Psoas muscle (tissue), 8 donors: ENCODE data around the gene RAF1. TPM values are rescaled to one million over a fixed set of nuclear protein-coding genes. Genes with fewer than 3 reads are reported as not detected.
A peak's percentile ranks its signal among the peaks of the same experiment; 100 is the strongest.

Source experiments
- ATAC-seq, 4 donors: fragments of 200-7000 bp; cut with Tn5 transposase; one replicate each; pipeline ENCODE4 v1.9.1; 2020; ENCODE audit warnings: moderate library complexity in 3 of 4, mild to moderate bottlenecking in 2 of 4
- DNase-seq, 2 donors: peaks; one replicate each; pipeline ENCODE4 v3.0.0-alpha.2; 2020
- H3K27ac ChIP-seq: fragments of 200-600 bp; one replicate; pipeline ENCODE4 v1.8.0; 2022
- H3K27me3 ChIP-seq, 3 donors: fragments of 200-600 bp in 1 of 3; one replicate each; pipeline versions ENCODE4 v1.6.1 to v1.8.0; 2013 to 2022; ENCODE audit warnings: low read length in 2 of 3, mild to moderate bottlenecking in 2 of 3, moderate library complexity in 1 of 3; ENCODE audit not compliant: insufficient read depth in 3 of 3
- H3K36me3 ChIP-seq, 2 donors: fragments of 200-600 bp in 1 of 2; one replicate each; pipeline versions ENCODE4 v1.6.1 to v1.8.0; 2013 to 2022; ENCODE audit warnings: low read depth in 1 of 2, mild to moderate bottlenecking in 1 of 2, moderate library complexity in 1 of 2; ENCODE audit not compliant: insufficient read depth in 1 of 2
- H3K4me1 ChIP-seq: fragments of 200-600 bp; one replicate; pipeline ENCODE4 v1.8.0; 2022
- H3K4me3 ChIP-seq: fragments of 200-600 bp; one replicate; pipeline ENCODE4 v1.8.0; 2022; ENCODE audit warnings: mild to moderate bottlenecking
- H3K9me3 ChIP-seq: fragments of 200-600 bp; one replicate; pipeline ENCODE4 v1.8.0; 2022
- CTCF ChIP-seq: fragments of 200-600 bp; IDR thresholded peaks from one replicate; pipeline ENCODE4 v1.8.0; 2022; ENCODE audit warnings: antibody characterized with exemption
- WGBS, 3 donors: extraction: QIAGEN DNeasy Blood & Tissue Kit; methylation state at CpG; one replicate each; pipeline versions ENCODE4 v1.1.6 to v1.1.7; 2013; 5-methylcytosine and 5-hydroxymethylcytosine counted together
- intact Hi-C, 2 donors: fragments of 100-400 bp; cut with DNase I; formaldehyde crosslinking; loops; one replicate each; pipeline versions ENCODE4 v1.11.0 to v1.14.2; 2022
- polyA plus RNA-seq, 3 donors: library from polyadenylated mRNA; stranded (reverse); fragments of 200-250 nt; gene quantifications; one replicate each; pipeline ENCODE4 v1.2.3, GENCODE V29; 2013
- total RNA-seq, 4 donors: library from RNA; stranded (reverse); fragmentation: NEBNext Ultra II Directional in 2 of 4; extraction: Animal tissue kit (Norgen Biotek cat#: 25700) in 2 of 4; gene quantifications; one replicate each; pipeline versions ENCODE4 v1.2.1 to v1.2.4, GENCODE V29; 2021 to 2023
- donor health status: healthy with polysubstance abuse.
- donor health status: DM: no; HTN: no; CAD: no; lungs with moderate emphysema.
- donor health status: Bipolar disorder and iron deficiency.
- donor health status: healthy.
- donor health status: DM: yes; HTN: yes; CAD: no.
- donor health status: DM: no; HTN: no; CAD: no.
- donor health status: DM: no; HTN: no; CAD: no.
- donor health status: DM: yes; HTN: yes; CAD: no.

Gene RAF1
- total and polyA plus RNA-seq, 7 donors = 87.2 to 391 (median 155) TPM

- Histone ChIP-seq H3K4me1 (peaks cover 23% of the 10 kb centered on the region), H3K36me3 (peaks cover 7 to 63% of the 10 kb centered on the region in 2 donors), H3K27ac (no peak overlapping the region), H3K9me3 (no peaks in the 10 kb centered on the region), H3K4me3 (no peak overlapping the region), H3K27me3 (no peaks in the 10 kb centered on the region)
- ATAC-seq = no peak
- DNase-seq = no peak
- intact Hi-C loops = no loop called here
- TF ChIP-seq CTCF = no peak
- WGBS, 3 donors = 87 to 91% (median 89%) methylated on average over 6 of the region's 6 CpGs
Measured at GRCh38 chr3:12569836-12570235, 94.1 kb downstream of the RAF1 start.

GRCh38 chr3:12568747-12569146, 95.2 kb downstream of the RAF1 start:
- H3K27ac ChIP-seq = no peak overlapping the region
- ATAC-seq (peak in 2 of 4 donors; percentile 43 to 44), DNase-seq (no peak)
- WGBS, 3 donors = 28 to 51% (median 37%) methylated on average over 3 of the region's 3 CpGs
- H3K4me3 ChIP-seq = no peak overlapping the region
- TF ChIP-seq CTCF = no peak
- H3K36me3 ChIP-seq = peaks cover 7 to 52% of the 10 kb centered on the region in 2 donors
- no peaks in the 10 kb centered on the region for H3K27me3 ChIP-seq
- H3K9me3 ChIP-seq = no peaks in the 10 kb centered on the region
- intact Hi-C loops = no loop called here
- H3K4me1 ChIP-seq = peaks cover 34% of the 10 kb centered on the region

- Histone ChIP-seq H3K27me3 (no peaks in the 10 kb centered on the region), H3K36me3 (peaks cover 7 to 35% of the 10 kb centered on the region in 2 donors), H3K9me3 (no peaks in the 10 kb centered on the region), H3K4me1 (peaks cover 50% of the 10 kb centered on the region), H3K27ac (no peak overlapping the region), H3K4me3 (no peak overlapping the region)
- TF ChIP-seq CTCF = no peak
- DNase-seq (no peak), ATAC-seq (no peak)
- intact Hi-C loops = no loop called here
Measured at GRCh38 chr3:12566976-12567375, 96.9 kb downstream of the RAF1 start.

GRCh38 chr3:12562451-12562850, 101.5 kb downstream of the RAF1 start:
- Histone ChIP-seq H3K27ac (peak overlapping the region; percentile 99), H3K36me3 (no peaks in the 10 kb centered on the region), H3K27me3 (no peaks in the 10 kb centered on the region), H3K9me3 (no peaks in the 10 kb centered on the region), H3K4me1 (peaks cover 70% of the 10 kb centered on the region), H3K4me3 (no peak overlapping the region)
- DNase-seq = no peak
- intact Hi-C loops = no loop called here
- WGBS, 3 donors = 41 to 59% (median 41%) methylated on average over 1 of the region's 1 CpG
- no peak for ATAC-seq
- TF ChIP-seq CTCF = no peak

GRCh38 chr3:12561397-12561796, 102.5 kb downstream of the RAF1 start:
- no peaks in the 10 kb centered on the region for H3K27me3 ChIP-seq
- no peak for TF ChIP-seq CTCF
- H3K9me3 ChIP-seq = no peaks in the 10 kb centered on the region
- peaks cover 70% of the 10 kb centered on the region for H3K4me1 ChIP-seq
- H3K27ac ChIP-seq = peak overlapping the region; percentile 99
- intact Hi-C loops = no loop called here
- no peaks in the 10 kb centered on the region for H3K36me3 ChIP-seq
- 78 to 90% (median 81%) methylated on average over 2 of the region's 2 CpGs for whole genome bisulfite sequencing, 3 donors
- DNase-seq (no peak), ATAC-seq (no peak)
- no peak overlapping the region for H3K4me3 ChIP-seq
